HK-2 (cell line): ENCODE measurements around the gene DARS2.

Source experiments
- DNase-seq: peaks from one replicate; pipeline ENCODE4 v3.0.0-alpha.2; 2018; ENCODE audit not compliant: unreplicated experiment

Gene DARS2

DNA sequence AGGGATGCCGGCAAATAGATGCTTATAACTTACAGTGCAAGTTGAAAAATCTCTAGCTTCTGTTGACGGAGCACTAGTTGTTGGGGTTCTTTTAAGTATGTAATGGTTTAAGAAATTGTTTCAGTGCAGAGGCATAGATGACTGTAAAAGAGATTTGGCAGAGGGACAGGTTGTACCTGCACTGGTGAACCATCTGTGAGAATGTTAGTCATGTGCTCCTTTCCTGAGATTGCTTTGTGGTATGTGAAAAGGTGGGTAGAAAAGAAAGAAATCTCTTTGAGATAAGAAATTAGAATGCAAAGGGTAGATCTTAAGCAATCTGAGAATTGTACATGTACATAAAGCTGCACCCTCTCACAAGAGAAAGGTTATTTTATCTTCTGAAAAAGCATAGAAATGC lies 63.2 kb downstream of the DARS2 start:
- DNase-seq, result no peak

DNA sequence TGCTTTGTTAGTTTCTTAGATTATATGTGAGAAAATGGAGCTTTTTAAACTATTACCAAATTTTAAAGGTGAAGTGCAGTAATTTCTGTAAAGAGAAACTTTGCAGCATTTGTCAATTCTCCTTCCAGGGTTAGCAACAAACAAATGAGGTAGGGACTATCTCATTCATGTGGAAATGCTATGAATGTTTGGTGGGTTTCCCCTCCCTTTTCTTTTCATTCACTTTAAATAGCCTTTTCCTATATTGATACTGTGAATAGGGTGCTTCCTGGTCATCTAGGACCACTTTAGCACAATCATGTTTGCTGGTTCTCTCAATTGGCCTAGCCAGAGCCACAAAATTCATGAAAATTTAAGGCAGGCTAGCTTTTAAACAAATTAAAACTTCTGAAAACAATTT lies 64.3 kb downstream of the DARS2 start:
- DNase-seq, result no peak

DNA sequence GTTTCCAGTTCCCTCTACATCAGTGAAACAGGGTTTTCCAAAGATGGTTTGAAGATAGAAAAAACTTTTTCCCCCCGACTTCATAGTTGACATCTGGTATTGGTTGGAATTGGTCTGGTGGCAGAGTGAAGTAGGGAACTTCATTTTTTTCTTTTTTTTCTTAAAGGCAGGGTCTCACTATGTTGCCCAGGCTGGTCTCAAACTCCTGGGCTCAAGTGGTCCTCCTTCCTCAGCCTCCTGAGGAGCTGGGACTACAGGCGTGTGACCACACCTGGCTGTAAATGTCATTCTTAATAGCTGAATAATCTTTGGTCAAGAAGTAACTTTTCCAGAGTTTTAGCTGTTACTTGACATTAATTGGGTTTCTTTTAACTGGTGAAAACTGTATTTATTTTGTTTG lies 65.4 kb downstream of the DARS2 start:
- DNase-seq, result no peak

DNA sequence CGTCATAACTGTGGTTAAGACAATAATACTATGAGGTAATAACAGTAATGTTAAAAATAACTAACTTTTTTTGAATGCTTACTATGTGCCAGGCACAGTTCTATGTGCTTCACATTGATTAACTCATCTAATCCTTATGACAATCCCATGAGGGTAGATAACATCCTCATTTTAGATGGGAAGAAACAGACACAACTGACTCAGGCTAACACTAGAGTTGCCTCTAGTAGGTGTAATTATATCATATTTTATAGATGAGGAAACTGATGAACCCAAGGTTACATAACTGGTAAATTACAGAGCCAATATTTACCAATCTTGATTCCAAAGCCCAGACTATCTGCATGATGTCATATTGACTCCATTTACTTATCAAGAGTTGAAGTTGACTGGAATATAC lies 69.1 kb downstream of the DARS2 start:
- no peak for DNase-seq

DNA sequence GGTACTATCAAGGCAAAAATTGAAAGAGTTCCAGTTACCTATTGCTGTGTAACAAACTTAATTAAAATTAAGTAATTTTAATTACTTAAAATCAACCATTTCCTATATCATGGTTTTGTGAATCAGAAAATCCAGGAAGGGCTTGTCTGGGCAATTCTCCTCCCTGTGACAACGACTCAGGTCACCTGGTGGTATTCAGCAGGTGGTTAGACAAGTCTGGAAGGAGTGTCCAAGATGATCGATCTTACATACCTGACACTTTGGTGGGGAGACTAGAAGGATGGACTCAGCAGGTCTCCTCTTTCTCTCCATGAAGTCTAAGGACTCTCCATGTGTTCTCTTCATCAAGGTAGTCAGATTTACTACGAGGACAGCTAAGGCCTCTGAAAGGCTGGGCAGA lies 69.7 kb downstream of the DARS2 start:
- DNase-seq, result no peak

DNA sequence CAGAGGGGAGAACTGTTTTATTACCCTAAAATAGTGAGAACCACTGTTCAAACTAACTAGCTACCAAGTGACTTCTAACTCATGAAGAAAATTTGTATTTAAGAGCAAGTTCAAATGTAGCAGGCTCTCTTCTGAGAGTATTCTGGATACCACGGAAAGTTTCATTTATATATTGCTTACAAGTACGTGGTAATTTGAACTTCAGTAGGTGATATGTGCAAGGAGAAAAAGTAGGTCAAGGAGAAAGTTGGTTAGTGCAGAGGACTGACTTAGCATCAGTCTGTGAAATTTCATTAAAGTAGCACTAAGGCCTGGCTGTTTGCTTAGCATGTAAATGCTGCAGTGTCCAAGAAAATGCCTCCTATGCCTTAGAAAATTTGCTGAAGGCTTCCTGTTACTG lies 76.0 kb downstream of the DARS2 start:
- no peak for DNase-seq

DNA sequence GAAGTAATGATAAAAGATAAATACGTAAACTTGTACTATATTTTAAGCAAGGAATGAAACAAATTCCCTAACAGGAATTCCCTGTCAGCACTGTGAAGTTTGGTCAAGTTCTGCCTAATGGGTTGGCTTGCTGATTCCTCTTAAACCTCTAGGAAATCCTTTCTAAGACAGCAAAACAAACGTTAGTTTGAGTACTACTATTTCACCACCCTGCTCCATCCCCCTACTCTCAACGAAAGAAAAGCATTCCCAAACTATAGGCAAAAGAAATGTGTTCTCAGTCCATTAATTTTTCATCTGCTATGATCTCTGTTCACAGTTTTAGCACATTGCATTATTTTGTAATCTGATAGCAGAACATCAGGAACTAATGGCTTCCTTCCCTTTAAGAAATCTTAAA lies 76.5 kb downstream of the DARS2 start:
- no peak for DNase-seq

DNA sequence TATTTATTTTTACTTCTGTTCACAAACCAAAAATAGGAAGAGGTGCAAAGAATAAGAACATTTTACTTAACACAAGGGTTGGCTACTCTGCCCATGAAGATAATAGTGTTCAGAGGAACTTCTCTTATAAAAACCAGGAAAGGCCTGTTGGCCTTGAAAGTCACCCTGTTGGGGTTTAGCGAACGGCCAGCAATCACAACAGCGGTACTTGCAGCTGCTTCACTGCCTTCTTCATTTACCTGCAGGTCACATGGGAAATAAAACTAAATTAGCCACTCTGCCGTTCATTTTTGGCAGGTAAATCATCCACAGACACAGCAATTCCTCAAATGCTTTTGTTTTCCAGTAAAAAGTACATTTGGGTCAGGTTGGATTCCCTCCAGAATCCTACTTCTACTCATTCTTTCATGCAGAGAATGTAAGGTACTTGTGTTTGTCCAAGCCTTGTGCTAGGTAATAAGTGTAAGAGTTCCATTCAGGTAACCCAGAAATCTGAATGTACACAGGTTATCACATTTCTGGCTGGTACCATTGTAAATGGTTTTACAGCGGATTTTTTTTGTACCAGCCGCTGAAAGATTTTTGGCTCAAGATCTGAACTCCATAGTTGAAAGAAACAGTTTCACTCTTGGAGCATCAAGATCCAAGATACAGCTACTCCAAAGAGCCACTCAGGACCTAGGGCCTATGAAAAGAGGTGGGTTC lies 79.5 kb downstream of the DARS2 start:
- no peak for DNase-seq
